HepG2 (cell line): ENCODE results near the gene DEFB125. TPM values are rescaled to one million over a fixed set of nuclear protein-coding genes. Genes with fewer than 3 reads are reported as not detected.

ENCODE experiments used
- FLYWCH1 ChIP-seq: sonication (generic); formaldehyde crosslinking; IDR thresholded peaks from 2 replicates; pipeline ENCODE4 v1.8.1; 2023; ENCODE audit warnings: mild to moderate bottlenecking, missing genetic modification reagents
- HOXD1 ChIP-seq: sonication (generic); formaldehyde crosslinking; IDR thresholded peaks from 2 replicates; pipeline ENCODE4 v1.5.0; 2020; ENCODE audit warnings: missing genetic modification reagents
- NFAT5 ChIP-seq: sonication (generic); formaldehyde crosslinking; IDR thresholded peaks from 2 replicates; pipeline ENCODE4 v1.4.0; 2020; ENCODE audit warnings: missing genetic modification reagents
- NR2F1 ChIP-seq, 2 experiments: fragments of 450-650 bp in 1 of 2; formaldehyde crosslinking in 1 of 2; IDR thresholded peaks; 2 replicates each; pipeline versions ENCODE4 v1.5.0 to v1.6.1; 2016 to 2020; ENCODE audit warnings: mild to moderate bottlenecking in 1 of 2, missing compliant biosample characterization in 1 of 2, missing genetic modification reagents in 1 of 2, moderate library complexity in 1 of 2
- RELA ChIP-seq: sonication (generic); formaldehyde crosslinking; IDR thresholded peaks from 2 replicates; pipeline ENCODE4 v1.4.0; 2020; ENCODE audit warnings: missing genetic modification reagents
- SP4 ChIP-seq: sonication (generic); formaldehyde crosslinking; IDR thresholded peaks from 2 replicates; pipeline ENCODE4 v1.8.1; 2023; ENCODE audit warnings: mild to moderate bottlenecking, missing genetic modification reagents
- THYN1 ChIP-seq: sonication (generic); formaldehyde crosslinking; IDR thresholded peaks from 2 replicates; pipeline ENCODE4 v1.8.1; 2023; ENCODE audit warnings: low read depth, mild to moderate bottlenecking, moderate library complexity, missing genetic modification reagents, borderline replicate concordance
- ZBTB3 ChIP-seq: sonication (generic); formaldehyde crosslinking; IDR thresholded peaks from 2 replicates; pipeline ENCODE4 v1.4.0; 2020; ENCODE audit warnings: low read depth, mild to moderate bottlenecking, moderate library complexity, missing genetic modification reagents, borderline replicate concordance
- ZBTB40 ChIP-seq, 2 experiments: fragments of 450-650 bp in 1 of 2; sonication (generic) in 1 of 2; formaldehyde crosslinking in 1 of 2; IDR thresholded peaks; 2 replicates each; pipeline versions ENCODE4 v1.6.1 to v1.8.0; 2016 to 2022; ENCODE audit warnings: antibody characterized with exemption in 1 of 2, mild to moderate bottlenecking in 1 of 2, missing genetic modification reagents in 1 of 2
- polyA plus RNA-seq, 8 experiments: library from polyadenylated mRNA; depleted of rRNA in 3 of 8; stranded (reverse) in 7 of 8; unstranded in 1 of 8; fragments of >200 nt; fragmentation: Illumina TruSeq in 4 of 8; extraction: Trizol in 4 of 8; gene quantifications; 2 replicates each; pipeline versions ENCODE4 v1.2.1 to v1.2.3, GENCODE V29; 2011 to 2016; ENCODE audit warnings: low read depth in 4 of 8, missing spikeins in 1 of 8, mixed read lengths in 1 of 8; ENCODE audit not compliant: insufficient read depth in 1 of 8
- total RNA-seq, 5 experiments: library from RNA; depleted of rRNA; stranded (reverse); fragments of >200 nt; fragmentation: Illumina TruSeq; extraction: Trizol; gene quantifications; 2 replicates each; pipeline ENCODE4 v1.2.3, GENCODE V29; 2016; ENCODE audit warnings: low read depth in 1 of 5

Gene DEFB125
- total and polyA plus RNA-seq, 2 of the 13 experiments (the other 11 are each of a cell fraction or from before 2014, with no cell fraction given), result not detected

DNA sequence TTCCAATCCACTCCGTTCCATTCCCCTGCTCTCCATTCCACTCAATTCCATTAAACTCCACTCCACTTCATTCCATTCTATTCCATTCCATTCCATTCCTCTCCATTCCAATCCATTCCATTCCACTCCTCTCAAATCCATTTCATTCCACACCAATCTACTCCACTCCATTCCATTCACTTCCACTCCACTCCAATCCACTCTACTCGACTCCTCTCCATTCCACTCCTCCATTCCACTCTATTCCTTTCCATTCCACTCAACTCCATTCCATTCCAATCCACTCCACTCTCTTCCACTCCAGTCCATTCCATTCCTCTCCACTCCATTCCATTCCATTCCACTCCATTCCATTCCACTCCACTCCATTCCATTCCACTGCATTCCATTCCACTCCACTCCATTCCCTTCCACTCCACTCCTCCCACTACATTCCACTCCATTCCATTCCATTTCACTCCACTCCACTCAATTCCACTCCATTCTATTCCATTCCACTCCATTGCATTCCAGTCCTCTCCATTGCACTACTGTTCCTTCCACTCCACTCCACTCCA lies 22.6 kb upstream of the DEFB125 start (continued):
- TF ChIP-seq ZBTB40 (IDR thresholded peaks at IDR 0.05) (peak; percentile 5; the same call in 1 of the 2 replicates), ZBTB40 (CRISPR knock-in tag; IDR thresholded peaks at IDR 0.05) (no peak), SP4 (CRISPR knock-in tag) (no peak), ZBTB3 (CRISPR knock-in tag) (no peak), RELA (CRISPR knock-in tag) (no peak), NFAT5 (CRISPR knock-in tag) (no peak), THYN1 (no peak), FLYWCH1 (CRISPR knock-in tag) (no peak), NR2F1 (CRISPR knock-in tag; IDR thresholded peaks at IDR 0.05) (no peak), HOXD1 (no peak)
- TF ChIP-seq, all 625 proteins: peak for 8
